Endothelial cell of umbilical vein (primary cell): ENCODE data around the gene RINL. TPM values are rescaled to one million over a fixed set of nuclear protein-coding genes. Genes with fewer than 3 reads are reported as not detected.

Experiments
- BruUV-seq: library from RNA; stranded (reverse); fragments of 400-500 nt; replicated peaks from 2 replicates; lab custom pipeline; 2021; lab: Mats Ljungman, UMichigan
- CTCF ChIA-PET: fragments of 300-600, 350-600 bp; sonication (Branson Sonifier 250); formaldehyde crosslinking; loops from one replicate; lab custom pipeline; 2021; ENCODE audit warnings: antibody characterized with exemption, inconsistent platforms; lab: Charles Lee
- POLR2A ChIA-PET: fragments of 300-600, 350-600 bp; sonication (Branson Sonifier 250); formaldehyde crosslinking; loops from one replicate; lab custom pipeline; 2021; ENCODE audit warnings: antibody characterized with exemption, inconsistent platforms; lab: Charles Lee
- DNase-seq: peaks from one replicate; pipeline ENCODE4 v3.0.0-alpha.2; 2011; ENCODE audit warnings: low read depth, low spot score
- FAIRE-seq: peaks from 2 replicates; lab custom pipeline; 2011; peaks lifted over from hg19 to GRCh38; lab: Jason Lieb, UNC
- H2AFZ ChIP-seq: 2 replicates; pipeline ENCODE4 v1.6.0; 2012; ENCODE audit warnings: low read depth, low read length, control low read depth, inconsistent platforms
- H3K27ac ChIP-seq: 2 replicates; pipeline ENCODE4 v1.5.1; 2011; ENCODE audit warnings: low read depth, mild to moderate bottlenecking, control low read depth, low read length, moderate library complexity; ENCODE audit not compliant: insufficient read depth
- H3K27me3 ChIP-seq, 2 experiments: 2 replicates each; pipeline versions ENCODE4 v1.6.0 to v1.6.1; 2011; ENCODE audit warnings: low read length in 2 of 2, mixed read lengths in 1 of 2; ENCODE audit not compliant: control insufficient read depth in 2 of 2, insufficient read depth in 2 of 2
- H3K36me3 ChIP-seq, 2 experiments: 2 replicates in 1 of 2; 3 replicates in 1 of 2; pipeline ENCODE4 v1.5.1; 2011; ENCODE audit warnings: low read length in 2 of 2, mild to moderate bottlenecking in 1 of 2, moderate library complexity in 1 of 2; ENCODE audit not compliant: control insufficient read depth in 2 of 2, insufficient read depth in 2 of 2; ENCODE audit errors: extremely low read depth in 1 of 2
- H3K4me1 ChIP-seq: 3 replicates; pipeline ENCODE4 v1.5.1; 2011; ENCODE audit warnings: mild to moderate bottlenecking, low read length; ENCODE audit not compliant: control insufficient read depth, insufficient read depth; ENCODE audit errors: extremely low read depth
- H3K4me2 ChIP-seq: 2 replicates; pipeline ENCODE4 v1.6.1; 2011; ENCODE audit warnings: low read length, control low read depth, mixed read lengths; ENCODE audit not compliant: insufficient read depth
- H3K4me3 ChIP-seq, 3 experiments: fragments of 200-600 bp in 1 of 3; sonication (generic), shearing (Covaris generic) in 1 of 3; replicated peaks in 1 of 3; 2 replicates each; pipeline ENCODE4 v1.5.1; 2011 to 2016; ENCODE audit warnings: control low read depth in 3 of 3, low read length in 3 of 3, mild to moderate bottlenecking in 2 of 3, inconsistent platforms in 1 of 3, low read depth in 1 of 3, moderate library complexity in 1 of 3; ENCODE audit not compliant: insufficient read depth in 1 of 3
- H3K79me2 ChIP-seq: 2 replicates; pipeline ENCODE4 v1.6.0; 2012; ENCODE audit warnings: low read length, inconsistent platforms; ENCODE audit not compliant: control insufficient read depth, insufficient read depth
- H3K9ac ChIP-seq: replicated peaks from 2 replicates; pipeline ENCODE3; 2011; ENCODE audit warnings: low read length, control low read depth; ENCODE audit not compliant: insufficient read depth; ENCODE audit errors: extremely low read depth
- H3K9me1 ChIP-seq: replicated peaks from 3 replicates; pipeline ENCODE4 v1.6.0; 2011; ENCODE audit warnings: mild to moderate bottlenecking, low read length; ENCODE audit not compliant: control insufficient read depth, insufficient read depth; ENCODE audit errors: extremely low read depth
- H3K9me3 ChIP-seq: replicated peaks from 2 replicates; pipeline ENCODE4 v1.5.1; 2012; ENCODE audit warnings: low read length, inconsistent platforms; ENCODE audit not compliant: control insufficient read depth, insufficient read depth
- H4K20me1 ChIP-seq: replicated peaks from 2 replicates; pipeline ENCODE3; 2011; ENCODE audit warnings: mild to moderate bottlenecking, low read length; ENCODE audit not compliant: control insufficient read depth, insufficient read depth; ENCODE audit errors: extremely low read depth
- CTCF ChIP-seq, 2 donors: IDR thresholded peaks; 1 replicate in 1 of 2; 2 replicates in 1 of 2; pipeline ENCODE4 v1.5.1; 2011; ENCODE audit warnings: low read length in 2 of 2, mild to moderate bottlenecking in 2 of 2, moderate library complexity in 2 of 2, control low read depth in 1 of 2, inconsistent platforms in 1 of 2, low read depth in 1 of 2; ENCODE audit not compliant: insufficient read depth in 1 of 2; ENCODE audit errors: extremely low read depth in 1 of 2
- EZH2 ChIP-seq: IDR thresholded peaks from 2 replicates; pipeline ENCODE4 v1.6.1; 2012; ENCODE audit warnings: borderline replicate concordance, low read depth, mild to moderate bottlenecking, moderate library complexity, low read length, inconsistent platforms; ENCODE audit not compliant: severe bottlenecking
- FOS ChIP-seq: IDR thresholded peaks from 2 replicates; pipeline ENCODE4 v1.6.1; 2011; ENCODE audit warnings: mild to moderate bottlenecking, low read length, moderate library complexity, borderline replicate concordance; ENCODE audit not compliant: insufficient read depth
- GATA2 ChIP-seq: IDR thresholded peaks from 2 replicates; pipeline ENCODE4 v1.7.0; 2011; ENCODE audit warnings: low read depth, mild to moderate bottlenecking, moderate library complexity, mixed read lengths, low read length; ENCODE audit not compliant: insufficient read length, insufficient read depth
- JUN ChIP-seq: IDR thresholded peaks from 2 replicates; pipeline ENCODE4 v1.6.1; 2011; ENCODE audit warnings: borderline replicate concordance, low read depth; ENCODE audit not compliant: insufficient read length, insufficient read depth
- MYC ChIP-seq: IDR thresholded peaks from one replicate; pipeline ENCODE4 v1.6.1; 2011; ENCODE audit warnings: mild to moderate bottlenecking, low read depth, low read length
- POLR2A ChIP-seq: IDR thresholded peaks from 2 replicates; pipeline ENCODE4 v1.6.1; 2012; ENCODE audit warnings: low read depth, mild to moderate bottlenecking, control low read depth, low read length
- POLR2AphosphoS5 ChIP-seq: IDR thresholded peaks from 2 replicates; pipeline ENCODE4 v1.6.1; 2012; ENCODE audit warnings: low read depth, mild to moderate bottlenecking, control low read depth, low read length, moderate library complexity; ENCODE audit not compliant: insufficient read depth
- dilution Hi-C: fragments of 300-500 bp; cut with MboI; formaldehyde crosslinking; loops from one replicate; pipeline ENCODE4 v1.15.0; 2019; ENCODE audit warnings: low sequenced_read_pairs; ENCODE audit not compliant: extremely low pct_ligation_motif_present
- intact Hi-C: fragments of 100-400 bp; cut with micrococcal nuclease; formaldehyde crosslinking; loops from one replicate; pipeline ENCODE4 v1.10.0; 2022
- polyA plus RNA-seq, 4 experiments: library from polyadenylated mRNA; depleted of rRNA in 3 of 4; stranded (reverse) in 3 of 4; unstranded in 1 of 4; fragments of >200 nt; gene quantifications; 2 replicates each; pipeline versions ENCODE4 v1.2.1 to v1.2.3, GENCODE V29; 2011 to 2012; ENCODE audit warnings: missing spikeins in 1 of 4
- total RNA-seq: library from RNA; stranded (reverse); gene quantifications from 2 replicates; pipeline ENCODE4 v1.2.3, GENCODE V29; 2021
- TF ChIP-seq, protein P1 (sequence below): IDR thresholded peaks from 2 replicates; pipeline ENCODE4 v1.6.1; 2011; ENCODE audit not compliant: insufficient read depth, insufficient read length

Gene RINL
- total and polyA plus RNA-seq, 2 donors (not counting 3 experiments of a cell fraction or from before 2014, with no cell fraction given): 5.3 to 10.1 TPM

GRCh38 chr19:38846097-38846496 is 32.0 kb downstream of the RINL start:
- TF ChIP-seq POLR2AphosphoS5 (no peak), GATA2 (no peak), POLR2A (no peak), MYC (no peak), JUN (no peak), FOS (no peak), EZH2 (no peak), CTCF (IDR thresholded peaks at IDR 0.05; ENCODE audit: extremely low read depth in 1 of 2, insufficient read depth in 1 of 2, low read depth in 1 of 2, low read length in 2 of 2) (no peak)
- TF ChIP-seq, protein P1, sequence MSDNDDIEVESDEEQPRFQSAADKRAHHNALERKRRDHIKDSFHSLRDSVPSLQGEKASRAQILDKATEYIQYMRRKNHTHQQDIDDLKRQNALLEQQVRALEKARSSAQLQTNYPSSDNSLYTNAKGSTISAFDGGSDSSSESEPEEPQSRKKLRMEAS: no peak
- DNase-seq: no peak
- Histone ChIP-seq H3K27me3 (no peaks in the 10 kb centered on the region), H3K27ac (no peak overlapping the region), H2AFZ (no peak overlapping the region), H3K9me3 (no peaks in the 10 kb centered on the region), H3K4me2 (no peak overlapping the region), H3K79me2 (peaks cover 75% of the 10 kb centered on the region), H3K4me3 (no peak overlapping the region), H3K4me1 (peaks cover 23% of the 10 kb centered on the region), H4K20me1 (no peaks in the 10 kb centered on the region), H3K9ac (no peak overlapping the region), H3K9me1 (no peaks in the 10 kb centered on the region), H3K36me3 (peaks cover 40 to 55% of the 10 kb centered on the region in 2 experiments)
- POLR2A ChIA-PET: no interaction called here
- CTCF ChIA-PET: interaction anchor here (1.0 kb wide), 1 partner anchor 41 kb away, joined by 3 read pairs; no protein-coding TSS in a partner anchor
- BruUV-seq: no TSS peak
- dilution Hi-C loops: no loop called here
- intact Hi-C loops: no loop called here
- FAIRE-seq: no peak
